ENCODE data around the gene SLCO2A1.

SLCO2A1 gene

DNA sequence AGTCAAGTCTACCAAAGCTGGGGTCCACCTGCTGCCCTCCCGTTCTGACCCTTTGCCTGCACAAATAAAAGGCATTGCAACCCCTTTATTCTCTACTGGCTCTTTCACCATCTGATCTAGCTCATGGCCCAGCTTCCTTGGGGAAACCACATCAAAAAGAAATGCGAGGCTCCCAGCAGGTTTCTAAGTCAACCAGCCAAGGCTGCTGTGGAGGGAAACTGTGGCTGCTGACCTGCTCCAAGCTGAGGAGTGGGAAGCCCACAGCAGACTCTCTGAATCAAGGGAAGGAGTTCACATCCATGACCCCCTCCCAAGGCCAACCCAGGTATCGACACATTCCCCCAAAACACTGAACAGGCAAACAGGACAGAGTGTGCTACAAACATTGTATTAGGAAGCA is 25.2 kb upstream of the SLCO2A1 start:
- DNase-seq (ENCODE audit: low read depth) = no peak
- no peak for TF ChIP-seq CTCF (conservative IDR thresholded peaks at IDR 0.05; ENCODE audit: low read depth, low read length)
- H3K4me3 ChIP-seq (ENCODE audit: low read depth, low read length) = no peak overlapping the region

- peak; percentile 49 for DNase-seq (ENCODE audit: low read depth)
These were observed 24.5 kb upstream of the SLCO2A1 start for GRCh38 chr3:134054231-134054630.

GRCh38 chr3:134052370-134052769 is 22.6 kb upstream of the SLCO2A1 start:
- no peak for TF ChIP-seq CTCF (conservative IDR thresholded peaks at IDR 0.05; ENCODE audit: low read depth, low read length)
- no peak for DNase-seq (ENCODE audit: low read depth)
- no peak overlapping the region for H3K4me3 ChIP-seq (ENCODE audit: low read depth, low read length)

More at GRCh38 chr3:134054231-134054630, 24.5 kb upstream of the SLCO2A1 start:
- H3K4me3 ChIP-seq (ENCODE audit: low read depth, low read length) = no peak overlapping the region
- no peak for TF ChIP-seq CTCF (conservative IDR thresholded peaks at IDR 0.05; ENCODE audit: low read depth, low read length)

DNA sequence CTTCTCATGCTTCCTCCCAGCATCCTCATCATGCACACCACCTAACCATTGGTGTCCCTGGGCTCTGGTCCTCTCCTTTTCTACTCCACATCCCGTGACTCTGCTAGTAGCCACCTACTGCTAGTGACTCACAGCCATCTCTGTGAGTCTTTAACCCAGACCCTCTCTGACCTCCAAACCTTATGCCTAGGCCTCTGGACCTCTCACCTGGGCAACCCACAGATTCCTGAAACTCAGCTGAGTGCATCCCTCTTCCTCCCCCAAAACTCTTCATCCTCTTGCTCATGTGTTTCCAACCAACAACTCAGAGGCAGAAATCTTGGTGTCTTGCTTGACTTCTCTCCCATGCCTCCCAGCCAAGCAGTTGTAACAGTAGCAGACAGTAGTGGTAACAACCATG is 20.0 kb upstream of the SLCO2A1 start:
- TF ChIP-seq CTCF (conservative IDR thresholded peaks at IDR 0.05; ENCODE audit: low read depth, low read length) = no peak
- no peak overlapping the region for H3K4me3 ChIP-seq (ENCODE audit: low read depth, low read length)
- no peak for DNase-seq (ENCODE audit: low read depth)

DNA sequence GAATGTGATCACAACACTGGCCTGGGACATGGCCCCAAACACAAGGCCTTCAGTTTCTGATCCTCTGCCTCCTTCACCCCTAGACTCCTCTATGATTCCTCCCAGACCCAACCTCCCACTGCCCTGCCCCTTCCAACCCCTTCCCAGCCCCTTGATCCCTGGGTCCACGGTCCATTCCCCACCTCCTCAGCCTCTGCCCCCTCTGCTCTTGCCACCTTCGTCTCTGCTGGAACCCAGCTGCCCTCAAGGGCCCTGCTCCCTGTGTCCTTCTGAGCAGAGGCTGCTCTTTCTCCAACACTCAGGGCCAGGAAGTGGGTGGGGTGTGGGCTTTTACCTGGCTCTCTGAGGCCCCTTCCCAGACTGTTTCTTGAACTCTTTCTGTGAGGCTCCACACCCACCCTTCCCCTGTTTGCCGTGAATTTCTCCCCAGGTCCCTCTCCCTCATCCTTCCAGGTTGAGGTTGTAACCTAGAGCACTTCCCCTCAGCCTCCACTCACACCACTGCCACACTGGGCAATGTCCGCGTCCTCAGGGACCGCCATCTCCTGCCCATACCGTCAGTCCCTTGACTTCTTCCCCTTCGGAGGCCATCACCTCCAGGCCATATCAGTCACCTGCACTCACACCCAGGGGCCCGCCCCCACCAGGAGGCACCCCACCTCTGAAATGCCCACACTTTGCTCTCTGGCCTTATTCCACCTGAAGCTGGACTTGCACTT is 18.7 kb upstream of the SLCO2A1 start:
- DNase-seq (ENCODE audit: low read depth) = no peak
- H3K4me3 ChIP-seq (ENCODE audit: low read depth, low read length) = no peak overlapping the region
- TF ChIP-seq CTCF (conservative IDR thresholded peaks at IDR 0.05; ENCODE audit: low read depth, low read length) = no peak

DNA sequence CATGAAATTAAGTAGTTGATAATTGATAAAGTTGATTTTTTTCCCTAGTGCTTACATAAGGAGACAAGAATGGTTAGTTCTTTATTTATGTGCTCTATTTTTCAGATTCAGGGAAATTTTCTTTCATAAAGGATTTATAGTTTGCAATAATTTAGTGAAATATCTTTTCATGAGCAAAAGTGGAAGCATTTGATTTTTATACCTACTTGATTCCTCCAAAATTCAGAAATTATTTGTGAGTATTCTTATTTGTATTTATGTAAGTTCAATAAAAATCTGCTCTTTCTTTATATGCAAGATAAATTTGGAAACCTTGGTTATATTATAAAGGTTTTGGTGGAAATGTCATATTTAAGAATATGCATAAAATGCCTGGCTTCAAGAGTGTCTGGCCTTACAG is 14.7 kb upstream of the SLCO2A1 start:
- no peak overlapping the region for H3K4me3 ChIP-seq (ENCODE audit: low read depth, low read length)
- TF ChIP-seq CTCF (conservative IDR thresholded peaks at IDR 0.05; ENCODE audit: low read depth, low read length) = no peak

GRCh38 chr3:134040066-134040465 is 10.3 kb upstream of the SLCO2A1 start:
- no peak for TF ChIP-seq CTCF (conservative IDR thresholded peaks at IDR 0.05; ENCODE audit: low read depth, low read length)
- H3K4me3 ChIP-seq (ENCODE audit: low read depth, low read length) = no peak overlapping the region
- no peak for DNase-seq (ENCODE audit: low read depth)

More for the DNA sequence above, 14.7 kb upstream of the SLCO2A1 start:
- DNase-seq (ENCODE audit: low read depth) = no peak

All from choroid plexus epithelial cell (primary cell).